ENCODE results near the gene RPTOR.

GRCh38 chr17:80813318-80813717 lies 268.7 kb downstream of the RPTOR start:
- TF ChIP-seq POLR2AphosphoS5 (IDR thresholded peaks at IDR 0.05; ENCODE audit: insufficient read depth, low read depth, low read length) = no peak
- TF ChIP-seq GATA2 (IDR thresholded peaks at IDR 0.05; ENCODE audit: insufficient read depth, insufficient read length, low read depth, low read length) = no peak

Measured in endothelial cell of umbilical vein (primary cell).